ENCODE data around the gene C2orf76. TPM values are rescaled to one million over a fixed set of nuclear protein-coding genes. Genes with fewer than 3 reads are reported as not detected.

Gene C2orf76
- total and polyA plus RNA-seq, 2 experiments from 2014 or later: 16.6 to 17.6 TPM

- WGBS (ENCODE audit: low lambda C conversion rate, missing lambda C conversion rate): 93% methylated on average over 4 of the region's 4 CpGs
- H3K4me1 ChIP-seq (ENCODE audit: insufficient read depth): no peaks in the 10 kb centered on the region
- no peaks in the 10 kb centered on the region for H3K79me2 ChIP-seq
- H3K9me3 ChIP-seq (ENCODE audit: low read depth): no peaks in the 10 kb centered on the region
- no peaks in the 10 kb centered on the region for H3K27me3 ChIP-seq
- no peaks in the 10 kb centered on the region for H3K9me2 ChIP-seq (replicated peaks; ENCODE audit: insufficient read depth)
- no peaks in the 10 kb centered on the region for H4K20me1 ChIP-seq (ENCODE audit: insufficient read depth, poor library complexity, severe bottlenecking)
- no peak for DNase-seq (ENCODE audit: low spot score)
- H3K36me3 ChIP-seq (replicated peaks; ENCODE audit: insufficient read depth, low read depth): no peaks in the 10 kb centered on the region
- TF ChIP-seq CTCF (IDR thresholded peaks at IDR 0.05; ENCODE audit: poor library complexity): no peak
- no peak for TF ChIP-seq EZH2phosphoT487 (IDR thresholded peaks at IDR 0.05; ENCODE audit: low read depth, severe bottlenecking, unreplicated experiment)
- no peak overlapping the region for H3K4me3 ChIP-seq
- H2AFZ ChIP-seq: no peak overlapping the region
- no peak overlapping the region for H3K4me2 ChIP-seq
- no peak overlapping the region for H3K27ac ChIP-seq
Observed at GRCh38 chr2:119282996-119283511, 83.6 kb downstream of the C2orf76 start.

- Histone ChIP-seq H3K36me3 (replicated peaks; ENCODE audit: insufficient read depth, low read depth) (no peaks in the 10 kb centered on the region), H3K9me2 (replicated peaks; ENCODE audit: insufficient read depth) (no peaks in the 10 kb centered on the region), H3K79me2 (no peaks in the 10 kb centered on the region), H4K20me1 (ENCODE audit: insufficient read depth, poor library complexity, severe bottlenecking) (no peaks in the 10 kb centered on the region), H2AFZ (no peak overlapping the region), H3K4me1 (ENCODE audit: insufficient read depth) (no peaks in the 10 kb centered on the region), H3K9me3 (ENCODE audit: low read depth) (no peaks in the 10 kb centered on the region), H3K27me3 (no peaks in the 10 kb centered on the region), H3K27ac (no peak overlapping the region), H3K4me3 (no peak overlapping the region), H3K4me2 (no peak overlapping the region)
- 82% methylated on average over 21 of the region's 21 CpGs for whole genome bisulfite sequencing (ENCODE audit: low lambda C conversion rate, missing lambda C conversion rate)
- no peak for DNase-seq (ENCODE audit: low spot score)
- no peak for TF ChIP-seq CTCF (IDR thresholded peaks at IDR 0.05; ENCODE audit: poor library complexity)
- TF ChIP-seq EZH2phosphoT487 (IDR thresholded peaks at IDR 0.05; ENCODE audit: low read depth, severe bottlenecking, unreplicated experiment): no peak
- TF ChIP-seq EZH2 (IDR thresholded peaks at IDR 0.05; ENCODE audit: borderline replicate concordance): no peak
Observed at GRCh38 chr2:119282146-119282995, 84.3 kb downstream of the C2orf76 start.

- H3K4me3 ChIP-seq: no peak overlapping the region
- DNase-seq (ENCODE audit: low spot score): no peak
- no peaks in the 10 kb centered on the region for H4K20me1 ChIP-seq (ENCODE audit: insufficient read depth, poor library complexity, severe bottlenecking)
- no peaks in the 10 kb centered on the region for H3K27me3 ChIP-seq
- H3K27ac ChIP-seq: no peak overlapping the region
- H3K4me2 ChIP-seq: no peak overlapping the region
- H2AFZ ChIP-seq: no peak overlapping the region
- H3K79me2 ChIP-seq: no peaks in the 10 kb centered on the region
- TF ChIP-seq EZH2 (IDR thresholded peaks at IDR 0.05; ENCODE audit: borderline replicate concordance): no peak
- no peak for TF ChIP-seq CTCF (IDR thresholded peaks at IDR 0.05; ENCODE audit: poor library complexity)
- TF ChIP-seq EZH2phosphoT487 (IDR thresholded peaks at IDR 0.05; ENCODE audit: low read depth, severe bottlenecking, unreplicated experiment): no peak
- no peaks in the 10 kb centered on the region for H3K9me3 ChIP-seq (ENCODE audit: low read depth)
- H3K4me1 ChIP-seq (ENCODE audit: insufficient read depth): no peaks in the 10 kb centered on the region
- H3K36me3 ChIP-seq (replicated peaks; ENCODE audit: insufficient read depth, low read depth): no peaks in the 10 kb centered on the region
- no peaks in the 10 kb centered on the region for H3K9me2 ChIP-seq (replicated peaks; ENCODE audit: insufficient read depth)
- WGBS (ENCODE audit: low lambda C conversion rate, missing lambda C conversion rate): 94% methylated on average over 4 of the region's 4 CpGs
Observed at GRCh38 chr2:119280680-119281079, 86.0 kb downstream of the C2orf76 start.

Measured in hepatocyte (in vitro differentiated cells).